GM20431 (cell line): ENCODE measurements around the gene TNNC1.

Experiments
- in situ Hi-C: fragments of 300-500 bp; cut with MseI, MboI; formaldehyde crosslinking; loops from one replicate; pipeline ENCODE4 v1.15.0; 2020; ENCODE audit warnings: low sequenced_read_pairs; ENCODE audit not compliant: unreplicated experiment

TNNC1 gene

GRCh38 chr3:52404391-52404790, 49.5 kb downstream of the TNNC1 start:
- in situ Hi-C loops = no loop called here

- in situ Hi-C loops = no loop called here
These were observed 49.9 kb downstream of the TNNC1 start for GRCh38 chr3:52403955-52404354.

- in situ Hi-C loops = no loop called here
These were observed 50.5 kb downstream of the TNNC1 start for GRCh38 chr3:52403271-52403841.

GRCh38 chr3:52402706-52403270, 51.1 kb downstream of the TNNC1 start:
- in situ Hi-C loops = no loop called here

GRCh38 chr3:52402101-52402521, 51.7 kb downstream of the TNNC1 start:
- in situ Hi-C loops = no loop called here

GRCh38 chr3:52401551-52401950, 52.3 kb downstream of the TNNC1 start:
- in situ Hi-C loops = no loop called here
